ENCODE measurements around the gene EHD4.

DNA sequence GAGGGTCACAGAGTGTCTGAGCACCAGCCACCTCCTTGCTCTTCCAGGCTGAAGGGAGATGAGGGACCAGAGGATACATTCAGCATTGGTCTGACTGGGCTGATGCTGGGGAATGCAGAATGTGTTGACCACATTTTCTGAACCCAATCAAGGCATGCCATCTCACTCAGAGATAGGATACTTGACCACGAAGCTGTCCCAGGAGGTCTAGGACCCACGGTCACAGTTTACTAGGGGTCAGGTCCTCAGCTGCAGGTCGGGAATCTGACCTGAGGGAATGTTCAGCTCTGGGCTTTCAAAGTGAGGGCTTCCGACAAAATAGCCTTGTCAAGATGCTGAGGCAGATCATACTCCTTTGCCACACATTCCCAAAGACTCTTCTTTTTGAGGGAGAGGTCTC lies 28.9 kb upstream of the EHD4 start:
- TF ChIP-seq, protein P1, sequence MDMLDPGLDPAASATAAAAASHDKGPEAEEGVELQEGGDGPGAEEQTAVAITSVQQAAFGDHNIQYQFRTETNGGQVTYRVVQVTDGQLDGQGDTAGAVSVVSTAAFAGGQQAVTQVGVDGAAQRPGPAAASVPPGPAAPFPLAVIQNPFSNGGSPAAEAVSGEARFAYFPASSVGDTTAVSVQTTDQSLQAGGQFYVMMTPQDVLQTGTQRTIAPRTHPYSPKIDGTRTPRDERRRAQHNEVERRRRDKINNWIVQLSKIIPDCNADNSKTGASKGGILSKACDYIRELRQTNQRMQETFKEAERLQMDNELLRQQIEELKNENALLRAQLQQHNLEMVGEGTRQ (IDR thresholded peaks at IDR 0.05), result no peak
- TF ChIP-seq, protein P2, sequence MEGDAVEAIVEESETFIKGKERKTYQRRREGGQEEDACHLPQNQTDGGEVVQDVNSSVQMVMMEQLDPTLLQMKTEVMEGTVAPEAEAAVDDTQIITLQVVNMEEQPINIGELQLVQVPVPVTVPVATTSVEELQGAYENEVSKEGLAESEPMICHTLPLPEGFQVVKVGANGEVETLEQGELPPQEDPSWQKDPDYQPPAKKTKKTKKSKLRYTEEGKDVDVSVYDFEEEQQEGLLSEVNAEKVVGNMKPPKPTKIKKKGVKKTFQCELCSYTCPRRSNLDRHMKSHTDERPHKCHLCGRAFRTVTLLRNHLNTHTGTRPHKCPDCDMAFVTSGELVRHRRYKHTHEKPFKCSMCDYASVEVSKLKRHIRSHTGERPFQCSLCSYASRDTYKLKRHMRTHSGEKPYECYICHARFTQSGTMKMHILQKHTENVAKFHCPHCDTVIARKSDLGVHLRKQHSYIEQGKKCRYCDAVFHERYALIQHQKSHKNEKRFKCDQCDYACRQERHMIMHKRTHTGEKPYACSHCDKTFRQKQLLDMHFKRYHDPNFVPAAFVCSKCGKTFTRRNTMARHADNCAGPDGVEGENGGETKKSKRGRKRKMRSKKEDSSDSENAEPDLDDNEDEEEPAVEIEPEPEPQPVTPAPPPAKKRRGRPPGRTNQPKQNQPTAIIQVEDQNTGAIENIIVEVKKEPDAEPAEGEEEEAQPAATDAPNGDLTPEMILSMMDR (IDR thresholded peaks at IDR 0.05), result no peak
- no peak for TF ChIP-seq PHF8 (IDR thresholded peaks at IDR 0.05; ENCODE audit: borderline replicate concordance, low read depth)
- no peak for TF ChIP-seq POLR2A (IDR thresholded peaks at IDR 0.05; ENCODE audit: low read length)
- TF ChIP-seq RFX5 (IDR thresholded peaks at IDR 0.05), result no peak

All from A549 (cell line).